ENCODE results near the gene FOXD2.

FOXD2 gene

GRCh38 chr1:47437447-47438164, at the start of gene FOXD2:
FOXD2 (plus strand) TSS chr1:47438044; CDS start chr1:47438136, 92 bp downstream.
- peak; percentile 87 for DNase-seq

DNA sequence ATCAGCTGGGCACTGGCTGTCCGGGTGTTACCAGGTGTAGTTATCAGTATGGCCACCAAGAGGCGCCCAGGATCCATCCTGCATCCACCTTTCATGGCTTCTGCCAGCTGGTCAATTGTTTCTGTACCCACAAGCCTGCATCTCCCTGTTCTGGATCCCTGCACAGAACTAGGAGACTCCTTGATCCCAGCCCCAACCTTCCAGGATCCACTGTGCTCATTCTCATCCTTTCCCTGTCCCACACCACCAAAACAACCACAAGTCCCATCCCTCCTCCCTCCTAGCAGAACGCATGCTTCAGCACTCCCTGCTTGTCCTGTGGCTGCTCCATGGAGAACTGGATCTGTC, 49.0 kb upstream of the FOXD2 start:
- peak; percentile 31 for DNase-seq

DNA sequence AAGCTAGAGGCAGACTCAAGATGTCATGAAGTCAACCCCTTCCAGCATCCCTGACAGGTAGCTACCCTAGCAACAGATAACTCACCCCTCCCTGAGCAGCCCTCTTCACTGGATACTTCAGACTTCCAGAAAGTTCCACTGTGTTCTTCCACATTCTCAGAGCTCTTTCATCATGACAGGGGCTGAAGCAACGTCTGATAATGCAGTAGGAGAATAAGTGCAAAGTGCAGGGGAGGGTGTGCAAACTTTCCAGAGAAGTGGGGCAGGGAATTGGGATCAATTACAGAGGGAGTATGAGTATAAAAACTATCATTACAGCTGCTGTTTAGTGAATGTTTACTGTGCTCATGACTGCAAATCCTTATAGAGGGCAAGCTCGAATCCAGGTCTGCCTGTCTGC, 48.1 kb upstream of the FOXD2 start:
- no peak for DNase-seq

DNA sequence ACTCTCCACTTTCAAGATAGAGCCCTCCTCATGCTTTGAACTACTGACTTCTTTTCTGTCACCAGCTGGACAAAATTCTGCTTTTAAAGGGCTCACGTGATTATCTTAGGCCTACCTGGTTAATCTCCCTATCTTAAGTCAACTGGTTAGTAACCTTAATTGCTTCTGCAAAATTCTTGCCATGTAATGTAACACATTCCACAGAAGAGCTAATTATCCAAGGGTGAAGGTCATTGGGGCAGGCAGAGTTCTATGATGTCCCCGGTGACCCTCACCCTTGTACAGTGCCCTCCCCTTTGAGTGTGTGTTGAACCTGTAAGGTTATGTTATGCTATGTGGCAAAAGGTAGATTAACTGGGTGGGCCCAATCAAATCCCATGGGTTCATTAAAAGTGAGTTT, 47.0 kb upstream of the FOXD2 start:
- DNase-seq, result no peak

GRCh38 chr1:47393141-47393540, 44.7 kb upstream of the FOXD2 start:
- no peak for DNase-seq

- no peak for DNase-seq
These were observed 42.4 kb upstream of the FOXD2 start for GRCh38 chr1:47395433-47395832.

DNA sequence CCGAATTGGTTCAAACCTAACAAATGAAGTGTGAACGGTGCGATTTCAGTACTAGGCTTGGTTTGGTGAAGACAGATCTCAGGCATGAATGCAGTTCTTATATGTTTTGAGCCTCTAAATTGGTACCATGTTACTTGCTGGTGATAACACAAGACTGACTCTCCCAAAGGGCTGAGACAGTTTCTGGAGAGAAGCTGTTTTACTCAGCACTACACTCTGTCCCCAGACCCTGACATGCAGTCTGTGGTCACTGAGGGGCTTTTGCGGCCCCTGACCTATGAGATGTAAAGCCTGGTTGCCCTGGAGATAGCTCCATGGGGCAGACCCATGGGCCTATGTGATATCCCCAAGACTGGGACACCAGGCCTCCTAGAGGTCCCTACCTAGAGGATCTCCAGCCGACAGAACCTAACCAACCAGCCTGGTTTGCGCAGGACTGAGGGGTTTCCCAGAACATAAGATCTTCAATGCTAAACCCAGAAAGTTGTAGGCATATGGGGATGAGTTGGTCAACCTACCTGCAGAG, 41.1 kb upstream of the FOXD2 start:
- no peak for DNase-seq

GRCh38 chr1:47399138-47399845, 38.6 kb upstream of the FOXD2 start:
- no peak for DNase-seq

DNA sequence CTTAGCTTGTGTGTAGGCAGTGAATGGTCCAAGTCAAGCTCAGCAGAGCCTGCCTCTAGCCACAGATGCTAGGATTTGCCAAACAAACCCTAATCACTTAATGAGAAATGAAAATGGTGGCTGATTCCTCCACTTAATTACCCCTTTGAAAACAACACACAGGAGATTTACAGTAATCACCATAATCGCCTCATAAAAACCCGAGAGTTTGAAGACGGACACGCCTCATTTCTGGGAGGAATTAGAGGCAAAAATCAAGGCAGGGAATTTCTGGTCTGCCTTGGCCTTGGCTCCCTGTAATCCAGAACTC, 38.0 kb upstream of the FOXD2 start:
- DNase-seq, result no peak

DNA sequence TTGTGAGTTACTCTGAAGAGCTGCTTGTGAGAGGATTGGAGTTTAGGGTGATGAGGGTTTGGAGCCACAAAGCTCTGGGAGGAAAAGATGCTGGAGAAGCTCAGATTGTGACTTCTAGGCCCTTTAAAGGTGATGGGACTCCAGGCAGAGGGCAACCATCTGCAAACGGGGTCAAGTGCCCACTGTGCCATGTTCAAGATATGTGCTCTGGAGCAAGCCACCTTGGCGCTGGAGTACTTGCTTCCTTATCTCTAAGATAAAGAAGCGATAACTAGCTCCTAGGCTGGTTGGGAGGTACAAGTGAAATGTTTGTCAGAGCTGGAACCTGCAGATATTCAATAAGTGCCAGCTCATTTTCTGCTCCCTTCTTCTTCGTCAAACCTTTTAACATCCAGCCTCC, 36.1 kb upstream of the FOXD2 start:
- no peak for DNase-seq

- no peak for DNase-seq
These were observed 35.3 kb upstream of the FOXD2 start for GRCh38 chr1:47402591-47402990.

DNA sequence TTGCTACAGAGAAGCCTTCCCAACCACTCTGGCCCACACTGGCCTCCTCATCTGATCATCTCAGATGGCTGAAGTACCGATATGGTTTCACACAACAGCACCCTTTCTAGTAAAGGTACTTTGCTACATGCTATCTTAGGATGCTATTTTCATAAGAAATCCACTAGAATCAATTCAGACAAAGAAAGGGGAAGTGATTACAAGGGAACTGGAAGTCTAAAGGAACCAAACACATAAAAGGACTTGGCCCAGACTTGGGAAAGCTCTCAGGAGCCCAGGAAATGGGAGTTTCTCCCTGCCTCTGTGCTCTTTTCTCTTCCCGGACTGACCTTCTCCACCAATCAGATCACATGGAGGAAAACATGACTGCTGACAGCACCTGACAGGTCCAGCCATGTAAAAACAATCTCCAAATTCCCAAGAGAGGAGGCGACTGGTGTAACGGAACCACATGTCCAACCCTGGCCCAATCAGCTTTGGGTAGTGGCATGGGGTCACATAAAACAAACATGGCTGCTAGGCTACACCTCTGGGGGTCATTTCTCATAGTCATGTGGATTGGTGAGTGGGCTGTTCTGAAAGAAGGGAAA, 34.4 kb upstream of the FOXD2 start:
- no peak for DNase-seq

GRCh38 chr1:47405697-47406096, 32.1 kb upstream of the FOXD2 start:
- no peak for DNase-seq

- DNase-seq, result no peak
These were observed 30.9 kb upstream of the FOXD2 start for GRCh38 chr1:47406966-47407365.

GRCh38 chr1:47407481-47407880, 30.4 kb upstream of the FOXD2 start:
- DNase-seq, result no peak

DNA sequence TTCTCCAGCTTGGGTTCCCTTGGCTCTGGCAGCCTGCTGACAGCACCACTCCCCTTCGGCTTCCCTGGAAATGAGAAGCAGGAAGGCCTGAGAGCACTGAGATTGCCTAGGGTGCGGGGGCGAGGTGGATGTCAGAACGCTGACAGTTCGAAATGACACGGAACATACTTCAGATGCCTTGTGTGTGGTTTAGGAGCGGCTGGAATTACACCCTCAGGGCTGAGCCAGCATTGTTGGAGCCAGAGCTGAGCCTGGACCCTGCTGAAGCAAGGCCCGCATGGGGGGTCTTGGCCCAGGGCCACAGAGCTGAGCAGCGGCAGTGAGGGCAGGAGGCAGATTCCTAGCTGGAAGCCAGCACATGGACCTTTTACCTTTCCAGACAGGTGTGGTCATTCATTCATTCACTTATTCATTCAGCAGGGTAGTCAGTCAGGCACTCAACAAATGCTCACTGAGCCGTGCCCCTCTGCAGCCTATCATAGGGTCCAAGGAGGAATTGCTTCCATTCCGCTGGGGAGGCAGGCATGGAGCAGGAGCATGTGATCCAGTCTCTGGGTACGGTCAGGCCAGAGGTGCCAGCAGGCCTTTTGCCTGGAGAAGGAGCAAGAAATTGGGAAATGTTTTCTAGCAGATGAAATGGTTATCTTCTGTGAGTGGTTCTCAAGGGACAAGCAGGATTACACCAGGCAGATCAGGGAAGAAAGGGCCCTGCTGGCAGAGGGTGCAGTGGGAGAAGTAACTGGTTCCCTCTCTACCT, 28.4 kb upstream of the FOXD2 start:
- DNase-seq, result no peak

GRCh38 chr1:47410068-47410455, 27.8 kb upstream of the FOXD2 start:
- no peak for DNase-seq

- DNase-seq, result no peak
These were observed 26.4 kb upstream of the FOXD2 start for GRCh38 chr1:47411436-47411835.

GRCh38 chr1:47412437-47412836, 25.4 kb upstream of the FOXD2 start:
- DNase-seq, result no peak

GRCh38 chr1:47415728-47416318, 22.0 kb upstream of the FOXD2 start, which contains the start of gene FOXE3:
FOXE3 (plus strand) TSS chr1:47416285; CDS start chr1:47416316, 31 bp downstream.
- no peak for DNase-seq

- DNase-seq, result no peak
These were observed 21.3 kb upstream of the FOXD2 start for GRCh38 chr1:47416319-47417169.
